Astrocyte (in vitro differentiated cells and primary cell): ENCODE measurements around the gene PRRT4.

Source experiments
- EZH2 ChIP-seq: IDR thresholded peaks from 2 replicates; pipeline ENCODE4 v1.6.1; 2012; ENCODE audit warnings: mild to moderate bottlenecking, low read length, inconsistent platforms; ENCODE audit not compliant: insufficient read depth
- TF ChIP-seq, protein P1 (sequence below): IDR thresholded peaks from 2 replicates; pipeline ENCODE4 v1.5.1; 2011; ENCODE audit warnings: low read depth, mild to moderate bottlenecking, inconsistent platforms, low read length, moderate library complexity; ENCODE audit not compliant: insufficient read depth

DNA sequence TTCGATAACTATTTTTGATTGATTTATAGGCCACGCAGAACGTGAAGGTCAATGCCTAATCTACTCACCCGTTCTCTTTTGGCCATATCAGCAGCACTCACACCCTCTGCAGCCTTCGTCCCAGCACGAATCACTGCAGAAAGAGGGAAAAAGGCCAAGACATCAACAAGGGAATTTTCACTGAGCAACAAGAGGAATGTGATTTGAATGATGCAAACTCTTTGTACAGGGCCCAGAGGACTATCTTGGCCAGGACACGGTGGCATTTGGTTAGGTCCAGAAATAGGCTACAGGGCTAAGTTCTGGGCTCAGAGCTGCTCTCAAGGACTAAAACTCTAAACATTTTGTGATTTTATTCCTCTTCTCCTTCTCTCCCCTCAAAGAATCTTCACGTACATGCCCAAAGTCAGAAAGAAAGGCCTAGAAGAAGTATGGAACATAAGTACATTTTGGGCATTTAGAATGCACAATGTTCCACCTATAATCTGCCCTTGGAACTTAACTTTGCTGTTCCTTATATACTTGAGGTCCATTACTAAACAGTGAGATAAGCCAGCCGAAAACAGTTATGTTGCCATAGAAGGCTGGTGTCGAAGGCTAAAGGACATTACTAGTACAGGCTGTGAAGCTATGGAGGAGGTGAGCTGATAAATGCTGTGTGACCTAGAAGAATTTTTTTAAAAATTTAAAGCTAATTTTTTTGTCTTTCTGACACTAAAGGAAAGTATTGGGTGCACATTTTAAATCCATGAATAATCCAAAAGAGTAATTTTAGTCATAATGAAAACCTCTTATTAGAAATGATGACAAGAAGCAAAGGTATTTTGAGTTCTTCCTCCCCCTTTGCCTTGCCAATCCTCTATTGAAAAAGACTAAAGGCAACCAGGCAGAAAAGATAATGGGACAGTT is 37.8 kb downstream of the PRRT4 start:
- TF ChIP-seq, protein P1, sequence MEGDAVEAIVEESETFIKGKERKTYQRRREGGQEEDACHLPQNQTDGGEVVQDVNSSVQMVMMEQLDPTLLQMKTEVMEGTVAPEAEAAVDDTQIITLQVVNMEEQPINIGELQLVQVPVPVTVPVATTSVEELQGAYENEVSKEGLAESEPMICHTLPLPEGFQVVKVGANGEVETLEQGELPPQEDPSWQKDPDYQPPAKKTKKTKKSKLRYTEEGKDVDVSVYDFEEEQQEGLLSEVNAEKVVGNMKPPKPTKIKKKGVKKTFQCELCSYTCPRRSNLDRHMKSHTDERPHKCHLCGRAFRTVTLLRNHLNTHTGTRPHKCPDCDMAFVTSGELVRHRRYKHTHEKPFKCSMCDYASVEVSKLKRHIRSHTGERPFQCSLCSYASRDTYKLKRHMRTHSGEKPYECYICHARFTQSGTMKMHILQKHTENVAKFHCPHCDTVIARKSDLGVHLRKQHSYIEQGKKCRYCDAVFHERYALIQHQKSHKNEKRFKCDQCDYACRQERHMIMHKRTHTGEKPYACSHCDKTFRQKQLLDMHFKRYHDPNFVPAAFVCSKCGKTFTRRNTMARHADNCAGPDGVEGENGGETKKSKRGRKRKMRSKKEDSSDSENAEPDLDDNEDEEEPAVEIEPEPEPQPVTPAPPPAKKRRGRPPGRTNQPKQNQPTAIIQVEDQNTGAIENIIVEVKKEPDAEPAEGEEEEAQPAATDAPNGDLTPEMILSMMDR, result no peak
- TF ChIP-seq EZH2, result no peak
